Measurements from ENCODE around the gene UBE2M.

Gene UBE2M

GRCh38 chr19:58561373-58562121 is 3.1 kb upstream of the UBE2M start:
- TF ChIP-seq CTCF (IDR thresholded peaks at IDR 0.05): no peak
- peak overlapping the region; percentile 73 for H3K4me3 ChIP-seq
- H3K27ac ChIP-seq: peak overlapping the region in 1 of 2 donors; percentile 70
- no peak for DNase-seq (ENCODE audit: low spot score)

GRCh38 chr19:58560921-58561320 is 2.5 kb upstream of the UBE2M start:
- Histone ChIP-seq H3K27ac (no peak overlapping the region), H3K4me3 (no peak overlapping the region)
- no peak for TF ChIP-seq CTCF (IDR thresholded peaks at IDR 0.05)
- DNase-seq (ENCODE audit: low spot score): no peak

GRCh38 chr19:58560007-58560887 is 1.8 kb upstream of the UBE2M start:
- DNase-seq (ENCODE audit: low spot score): no peak
- TF ChIP-seq CTCF (IDR thresholded peaks at IDR 0.05): no peak
- H3K27ac ChIP-seq: peak overlapping the region; percentile 91 to 99
- peak overlapping the region; percentile 70 for H3K4me3 ChIP-seq

GRCh38 chr19:58559275-58560006 is 1.0 kb upstream of the UBE2M start:
- peak; percentile 95 for DNase-seq (ENCODE audit: low spot score)
- no peak for TF ChIP-seq CTCF (IDR thresholded peaks at IDR 0.05)

GRCh38 chr19:58558623-58559274 is 338 bp upstream of the UBE2M start:
- Histone ChIP-seq H3K27ac (peak overlapping the region; percentile 91 to 99), H3K4me3 (peak overlapping the region; percentile 70)
- TF ChIP-seq CTCF (IDR thresholded peaks at IDR 0.05): no peak
- DNase-seq (ENCODE audit: low spot score): peak; percentile 98

More at GRCh38 chr19:58559275-58560006, 1.0 kb upstream of the UBE2M start:
- Histone ChIP-seq H3K27ac (peak overlapping the region; percentile 91 to 99), H3K4me3 (peak overlapping the region; percentile 70)

- Histone ChIP-seq H3K4me3 (peak overlapping the region; percentile 70), H3K27ac (peak overlapping the region; percentile 87 to 91)
- no peak for TF ChIP-seq CTCF (IDR thresholded peaks at IDR 0.05)
- DNase-seq (ENCODE audit: low spot score): peak; percentile 73
Observed at GRCh38 chr19:58557221-58558065, 968 bp downstream of the UBE2M start.

Data from coronary artery (tissue), 2 donors.